ENCODE data around the gene GCAT. TPM values are rescaled to one million over a fixed set of nuclear protein-coding genes. Genes with fewer than 3 reads are reported as not detected.
A peak's percentile ranks its signal among the peaks of the same experiment; 100 is the strongest.

GCAT gene
- total RNA-seq, 2 donors from 2014 or later, result 14.9 to 22.7 TPM

GRCh38 chr22:37848587-37849088, 40.9 kb downstream of the GCAT start:
- Mint-ChIP-seq H3K4me1 (ENCODE audit: low read depth) (peaks cover 65% of the 10 kb centered on the region), H3K27me3 (ENCODE audit: low read depth) (no peaks in the 10 kb centered on the region), H3K27ac (peak overlapping the region; percentile 98), H3K4me3 (peak overlapping the region; percentile 85 to 99), H3K36me3 (ENCODE audit: insufficient read depth in 2 of 2) (peaks cover 9 to 24% of the 10 kb centered on the region in 2 donors), H3K9me3 (no peaks in the 10 kb centered on the region)
- DNase-seq (peak; percentile 24 to 37), ATAC-seq (replicated peaks in 1 of 2) (no peak)

DNA sequence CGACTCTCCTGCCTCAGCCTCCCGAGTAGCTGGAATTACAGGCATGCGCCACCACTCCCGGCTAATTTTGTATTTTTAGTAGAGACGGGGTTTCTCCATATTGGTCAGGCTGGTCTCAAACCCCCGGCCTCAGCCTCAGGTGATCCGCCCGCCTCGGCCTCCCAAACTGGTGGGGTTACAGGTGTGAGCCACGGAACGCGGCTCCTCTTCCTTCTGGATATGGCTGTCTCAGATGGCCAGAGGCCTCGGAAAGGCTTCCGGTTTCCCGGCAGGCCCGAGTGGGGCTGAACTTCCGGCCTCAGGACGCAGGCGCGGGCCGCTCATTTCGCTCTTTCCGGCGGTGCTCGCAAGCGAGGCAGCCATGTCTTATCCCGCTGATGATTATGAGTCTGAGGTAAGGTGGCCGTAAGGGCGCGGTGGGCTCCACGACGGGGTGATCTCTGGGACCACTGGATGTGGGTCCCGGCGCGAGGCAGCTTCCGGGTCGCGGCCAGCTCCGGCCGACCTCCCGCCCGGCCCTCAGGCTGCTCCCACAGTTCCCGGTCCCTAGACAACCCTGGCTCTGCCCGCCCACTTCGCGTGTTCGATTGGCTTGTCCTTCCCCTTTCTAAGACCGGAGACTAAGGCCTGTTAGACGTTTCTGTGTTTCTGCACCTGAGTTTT, 41.5 kb downstream of the GCAT start, which contains the start of gene EIF3L:
Gene EIF3L, plus strand, starts transcription at position 331 of the 663 bp plus-strand sequence. Its CDS starts 31 bp downstream, at position 362.
- Mint-ChIP-seq H3K4me3 (peak within 1 kb of the TSS; percentile 85 to 99), H3K4me1 (ENCODE audit: low read depth) (peaks cover 65% of the 10 kb centered on the region), H3K27ac (peak within 1 kb of the TSS; percentile 98), H3K36me3 (ENCODE audit: insufficient read depth in 2 of 2) (peaks cover 13 to 29% of the 10 kb centered on the region in 2 donors), H3K27me3 (ENCODE audit: low read depth) (no peaks in the 10 kb centered on the region), H3K9me3 (no peaks in the 10 kb centered on the region)
- ATAC-seq (replicated peaks in 1 of 2), result peak; percentile 76 to 80
- peak; percentile 91 to 92 for DNase-seq

GRCh38 chr22:37850801-37851200, 43.1 kb downstream of the GCAT start:
- ATAC-seq (replicated peaks in 1 of 2), result no peak
- Mint-ChIP-seq H3K4me1 (ENCODE audit: low read depth) (peaks cover 61% of the 10 kb centered on the region), H3K4me3 (peak overlapping the region; percentile 60 to 99), H3K9me3 (no peaks in the 10 kb centered on the region), H3K36me3 (ENCODE audit: insufficient read depth in 2 of 2) (peaks cover 21 to 38% of the 10 kb centered on the region in 2 donors), H3K27ac (peak overlapping the region; percentile 66), H3K27me3 (ENCODE audit: low read depth) (no peaks in the 10 kb centered on the region)
- DNase-seq, result no peak

DNA sequence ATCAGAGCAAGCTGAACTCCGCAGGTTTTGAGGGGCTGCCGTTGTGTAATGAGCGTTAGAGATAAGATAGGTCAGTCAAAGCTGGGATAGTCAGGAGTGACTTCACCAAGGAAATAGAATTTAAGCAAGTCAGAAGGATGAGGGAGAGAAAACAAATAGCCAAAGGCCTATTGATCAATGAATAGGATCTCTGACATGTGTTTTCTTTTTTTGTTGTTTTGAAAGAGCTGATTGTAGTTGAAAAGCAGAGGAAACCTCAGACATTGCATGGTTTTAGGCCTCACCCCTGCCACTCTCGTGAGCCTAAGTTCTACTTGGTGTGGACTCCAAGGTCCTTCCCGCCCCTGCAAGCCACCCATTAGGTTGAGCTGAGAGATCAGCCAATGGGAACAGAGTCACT, 44.7 kb downstream of the GCAT start:
- DNase-seq, result no peak
- H3K4me1 Mint-ChIP-seq (ENCODE audit: low read depth), result peaks cover 53% of the 10 kb centered on the region
- H3K4me3 Mint-ChIP-seq, result no peak overlapping the region
- ATAC-seq (replicated peaks in 1 of 2), result no peak
- no peaks in the 10 kb centered on the region for H3K9me3 Mint-ChIP-seq
- peak overlapping the region; percentile 70 for H3K27ac Mint-ChIP-seq
- no peaks in the 10 kb centered on the region for H3K27me3 Mint-ChIP-seq (ENCODE audit: low read depth)
- peaks cover 22 to 43% of the 10 kb centered on the region in 2 donors for H3K36me3 Mint-ChIP-seq (ENCODE audit: insufficient read depth in 2 of 2)

DNA sequence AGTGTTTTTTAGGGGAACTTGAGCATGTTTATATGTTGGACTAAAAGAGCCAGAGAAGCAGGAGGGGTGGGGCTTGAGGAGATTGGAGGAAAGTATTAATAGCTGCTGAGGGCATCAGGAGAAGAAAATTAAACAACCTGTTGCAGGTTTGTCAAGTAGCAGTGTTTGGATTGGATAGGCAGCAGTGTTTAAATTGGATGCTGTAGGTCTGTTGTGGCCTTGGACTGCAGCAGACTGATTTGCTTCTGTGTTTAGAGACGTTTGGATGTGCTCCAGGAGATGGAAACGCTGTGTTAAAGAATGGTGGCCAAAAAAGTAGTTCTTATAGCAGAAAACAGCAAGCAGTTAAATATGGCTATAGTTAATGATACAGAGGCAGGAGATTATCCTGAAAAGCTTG, 47.2 kb downstream of the GCAT start:
- DNase-seq, result no peak
- Mint-ChIP-seq H3K4me1 (ENCODE audit: low read depth) (peaks cover 43% of the 10 kb centered on the region), H3K36me3 (ENCODE audit: insufficient read depth in 2 of 2) (peaks cover 15 to 42% of the 10 kb centered on the region in 2 donors), H3K27me3 (ENCODE audit: low read depth) (no peaks in the 10 kb centered on the region), H3K4me3 (no peak overlapping the region), H3K9me3 (no peaks in the 10 kb centered on the region), H3K27ac (peak overlapping the region; percentile 66)
- ATAC-seq (replicated peaks in 1 of 2), result no peak

GRCh38 chr22:37855462-37855861, 47.7 kb downstream of the GCAT start:
- ATAC-seq (replicated peaks in 1 of 2), result no peak

GRCh38 chr22:37860796-37861421, 53.2 kb downstream of the GCAT start:
- ATAC-seq (replicated peaks in 1 of 2), result no peak
- H3K36me3 Mint-ChIP-seq (ENCODE audit: insufficient read depth in 2 of 2), result peaks cover 7 to 41% of the 10 kb centered on the region in 2 donors

More at GRCh38 chr22:37855462-37855861, 47.7 kb downstream of the GCAT start:
- H3K27me3 Mint-ChIP-seq (ENCODE audit: low read depth), result no peaks in the 10 kb centered on the region
- peaks cover 15 to 47% of the 10 kb centered on the region in 2 donors for H3K36me3 Mint-ChIP-seq (ENCODE audit: insufficient read depth in 2 of 2)
- peak overlapping the region; percentile 69 for H3K27ac Mint-ChIP-seq
- H3K9me3 Mint-ChIP-seq, result no peaks in the 10 kb centered on the region
- no peak for DNase-seq
- H3K4me1 Mint-ChIP-seq (ENCODE audit: low read depth), result peaks cover 41% of the 10 kb centered on the region
- H3K4me3 Mint-ChIP-seq, result no peak overlapping the region

GRCh38 chr22:37862570-37863325, 55.0 kb downstream of the GCAT start:
- H3K36me3 Mint-ChIP-seq (ENCODE audit: insufficient read depth in 2 of 2), result peaks cover 8 to 36% of the 10 kb centered on the region in 2 donors
- H3K9me3 Mint-ChIP-seq, result no peaks in the 10 kb centered on the region
- no peaks in the 10 kb centered on the region for H3K27me3 Mint-ChIP-seq (ENCODE audit: low read depth)

More at GRCh38 chr22:37860796-37861421, 53.2 kb downstream of the GCAT start:
- DNase-seq, result no peak
- Mint-ChIP-seq H3K4me1 (ENCODE audit: low read depth) (peaks cover 15% of the 10 kb centered on the region), H3K27ac (no peak overlapping the region), H3K9me3 (no peaks in the 10 kb centered on the region), H3K4me3 (no peak overlapping the region), H3K27me3 (ENCODE audit: low read depth) (no peaks in the 10 kb centered on the region)

GRCh38 chr22:37865510-37865909, 57.8 kb downstream of the GCAT start:
- ATAC-seq (replicated peaks in 1 of 2), result no peak
- Mint-ChIP-seq H3K36me3 (ENCODE audit: insufficient read depth in 2 of 2) (peaks cover 9 to 28% of the 10 kb centered on the region in 2 donors), H3K4me1 (ENCODE audit: low read depth) (peaks cover 7% of the 10 kb centered on the region), H3K27ac (no peak overlapping the region), H3K4me3 (no peak overlapping the region), H3K9me3 (no peaks in the 10 kb centered on the region), H3K27me3 (ENCODE audit: low read depth) (no peaks in the 10 kb centered on the region)
- DNase-seq, result no peak

More at GRCh38 chr22:37862570-37863325, 55.0 kb downstream of the GCAT start:
- ATAC-seq (replicated peaks in 1 of 2), result peak in 1 of 2 donors; percentile 15
- no peak overlapping the region for H3K4me3 Mint-ChIP-seq
- H3K4me1 Mint-ChIP-seq (ENCODE audit: low read depth), result peaks cover 15% of the 10 kb centered on the region
- DNase-seq, result no peak
- H3K27ac Mint-ChIP-seq, result no peak overlapping the region

Other genes starting within 250 kb of the GCAT start
- gene CDC42EP1, start 247.5 kb upstream of the GCAT start, total RNA-seq, result 1 to 10 TPM; 4.0 to 4.6 TPM
- gene LGALS2, start 227.8 kb upstream of the GCAT start, total RNA-seq, result not detected
- 10 to 100 TPM; 81.5 to 96.2 TPM for gene GGA1, start 199.1 kb upstream of the GCAT start, total RNA-seq
- gene SH3BP1, start 168.3 kb upstream of the GCAT start, total RNA-seq, result 100 to 1,000 TPM in 1 of 2 donors, 10 to 100 TPM in 1; 99.0 to 103 TPM
- gene PDXP, start 149.2 kb upstream of the GCAT start, total RNA-seq, result 10 to 100 TPM; 14.8 to 17.2 TPM
- gene LGALS1, start 132.3 kb upstream of the GCAT start, total RNA-seq, result 100 to 1,000 TPM; 303 to 803 TPM
- 10 to 100 TPM; 31.3 to 36.3 TPM for gene NOL12, start 121.6 kb upstream of the GCAT start, total RNA-seq
- 10 to 100 TPM; 25.4 to 28.6 TPM for gene TRIOBP, start 110.9 kb upstream of the GCAT start, total RNA-seq
- under 1 TPM in 1 of 2 donors, not detected in 1; 0.29 TPM for gene GALR3, start 15.4 kb downstream of the GCAT start, total RNA-seq
- gene ANKRD54, start 36.4 kb downstream of the GCAT start, total RNA-seq, result 10 to 100 TPM; 22.8 to 28.2 TPM
- gene EIF3L, start 41.5 kb downstream of the GCAT start, total RNA-seq, result 100 to 1,000 TPM; 826 to 905 TPM
- 10 to 100 TPM; 21.3 to 21.6 TPM for gene MICALL1, start 98.4 kb downstream of the GCAT start, total RNA-seq
- gene C22orf23, start 145.7 kb downstream of the GCAT start, total RNA-seq, result under 1 TPM; 0.19 to 0.30 TPM
- 10 to 100 TPM; 43.4 to 47.9 TPM for gene POLR2F, start 145.8 kb downstream of the GCAT start, total RNA-seq
- gene SOX10, start 176.6 kb downstream of the GCAT start, total RNA-seq, result not detected
- 10 to 100 TPM; 21.2 to 24.2 TPM for gene PICK1, start 249.5 kb downstream of the GCAT start, total RNA-seq

Data from activated T-cell treated with anti-CD3 and anti-CD28 coated beads, Interleukin-2, amount 50 U/mL, for 72 hours (primary cell).